NCI-H2107 treated with DMSO at 0.1 percent for 48 hours (cell line): ENCODE results near the gene ARHGAP10.

Experiments used
- DNase-seq: peaks from one replicate; lab custom pipeline; 2025; ENCODE audit not compliant: unreplicated experiment; lab: John Stamatoyannopoulos, UW

ARHGAP10 gene

GRCh38 chr4:147944249-147944648 is 212.4 kb downstream of the ARHGAP10 start:
- DNase-seq: no peak

DNA sequence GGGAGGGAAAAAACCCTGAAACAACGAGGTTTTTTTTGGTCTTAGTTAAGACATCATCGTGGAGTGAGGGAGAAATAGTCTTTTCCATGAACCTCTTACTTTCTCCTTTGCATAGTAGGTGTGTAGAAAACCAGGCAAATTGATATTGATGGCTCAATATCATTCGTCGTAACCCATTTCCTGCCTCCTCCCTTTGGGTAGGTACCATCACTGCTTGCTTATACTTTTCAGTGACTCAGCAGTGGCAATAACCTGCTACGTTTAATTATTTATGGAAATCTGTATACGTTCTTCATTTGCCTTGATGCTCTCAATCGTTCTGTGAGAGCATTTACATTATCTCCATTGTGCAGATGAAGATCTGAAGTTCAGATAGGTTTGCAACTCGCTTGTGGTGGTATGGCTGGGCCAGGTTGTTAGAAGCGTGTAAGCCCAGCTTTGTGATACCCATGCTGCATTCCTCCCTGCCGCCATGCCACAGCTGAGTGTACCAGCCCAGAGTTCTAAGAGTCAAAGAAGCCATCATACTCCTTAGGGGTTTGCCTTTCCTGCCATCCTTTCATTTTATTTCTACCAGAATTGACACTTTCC is 212.9 kb downstream of the ARHGAP10 start:
- DNase-seq: no peak

- no peak for DNase-seq
Observed at GRCh38 chr4:147948336-147948735, 216.4 kb downstream of the ARHGAP10 start.

- no peak for DNase-seq
Observed at GRCh38 chr4:147950261-147950660, 218.4 kb downstream of the ARHGAP10 start.

- no peak for DNase-seq
Observed at GRCh38 chr4:147950841-147951240, 219.0 kb downstream of the ARHGAP10 start.

GRCh38 chr4:147954850-147955249 is 223.0 kb downstream of the ARHGAP10 start:
- no peak for DNase-seq

GRCh38 chr4:147955827-147956558 is 224.1 kb downstream of the ARHGAP10 start:
- no peak for DNase-seq

DNA sequence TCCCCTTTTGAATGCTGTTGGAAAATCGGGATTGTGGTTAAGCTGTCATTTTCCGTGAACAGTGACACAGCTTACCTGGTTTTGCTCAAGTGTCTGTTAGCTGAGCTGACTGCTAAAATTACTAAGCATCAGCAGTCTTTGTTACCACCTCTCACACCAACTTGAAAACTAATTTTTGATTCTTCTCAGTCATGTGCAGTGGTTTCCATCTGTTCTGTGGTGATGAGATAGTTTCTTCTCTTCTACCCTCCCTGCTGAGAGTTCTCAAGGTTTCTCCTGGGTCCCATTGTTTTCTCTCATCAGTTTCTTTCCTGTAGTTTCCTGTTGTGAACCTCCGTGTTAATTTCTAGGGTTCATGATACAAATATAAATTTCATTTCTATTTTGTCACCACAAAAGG is 225.6 kb downstream of the ARHGAP10 start:
- no peak for DNase-seq

DNA sequence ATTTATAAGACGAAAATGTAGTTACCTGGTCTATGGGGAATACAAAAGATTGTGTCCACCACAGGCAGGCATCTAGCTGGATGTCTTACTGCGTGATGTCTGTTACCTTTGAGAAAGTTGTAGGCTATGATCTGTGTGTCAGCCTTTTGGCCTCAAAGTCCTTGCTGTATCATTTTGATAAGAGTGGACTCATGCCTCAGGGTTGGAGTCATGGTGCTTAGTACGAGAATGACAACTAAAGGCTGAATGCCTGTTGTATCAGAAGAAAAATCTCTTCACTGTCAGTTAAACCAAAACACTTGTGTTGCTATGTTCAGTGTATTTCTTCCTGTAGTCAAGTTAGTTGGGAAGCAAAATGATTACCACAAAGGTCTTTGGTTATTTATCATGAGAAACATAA is 226.2 kb downstream of the ARHGAP10 start:
- no peak for DNase-seq

DNA sequence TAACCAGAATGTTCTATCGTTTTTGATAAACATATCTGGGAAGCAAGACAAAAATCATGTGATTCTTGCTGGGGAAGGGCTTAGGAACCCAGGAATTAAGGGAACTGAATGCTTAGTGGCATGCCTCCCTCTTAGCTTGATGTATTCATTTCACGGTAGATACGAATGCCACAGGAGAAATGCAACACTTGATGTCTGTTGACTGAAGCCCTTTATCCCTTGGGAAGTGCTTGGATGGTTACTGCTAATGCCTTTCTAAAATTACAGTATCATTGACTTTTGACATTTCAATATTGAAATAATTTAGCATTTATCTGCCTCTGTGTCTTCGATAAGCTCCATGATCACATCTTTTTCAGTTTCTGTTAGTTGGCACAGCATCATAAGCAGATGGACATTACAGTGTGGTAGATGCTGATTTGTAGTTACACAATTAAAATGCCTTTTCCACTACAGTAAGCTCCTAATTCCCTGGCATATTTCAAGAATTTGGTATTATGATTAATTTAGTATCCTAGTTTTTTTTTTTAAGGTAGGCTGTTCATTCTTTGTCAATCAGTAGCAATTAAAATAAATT is 226.7 kb downstream of the ARHGAP10 start:
- no peak for DNase-seq

DNA sequence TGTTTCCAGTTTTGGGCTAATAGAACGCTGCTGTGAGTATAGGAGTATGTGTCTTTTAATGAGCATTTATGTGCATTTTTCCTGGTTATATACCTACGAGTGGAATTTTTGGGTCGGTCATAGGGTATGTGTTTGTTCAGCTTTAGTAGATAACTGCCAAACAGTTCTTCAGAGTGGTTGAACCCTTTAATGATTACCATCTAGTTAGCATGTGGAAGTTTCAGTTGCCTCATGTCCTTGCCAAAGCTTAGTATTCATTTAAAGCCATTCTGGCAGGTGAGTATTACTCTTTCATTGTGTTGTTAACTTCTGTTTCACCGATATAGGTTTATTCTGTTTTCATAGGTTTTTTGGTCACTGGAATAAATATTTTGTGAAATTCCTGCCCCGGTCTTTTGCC is 229.1 kb downstream of the ARHGAP10 start:
- DNase-seq: no peak

DNA sequence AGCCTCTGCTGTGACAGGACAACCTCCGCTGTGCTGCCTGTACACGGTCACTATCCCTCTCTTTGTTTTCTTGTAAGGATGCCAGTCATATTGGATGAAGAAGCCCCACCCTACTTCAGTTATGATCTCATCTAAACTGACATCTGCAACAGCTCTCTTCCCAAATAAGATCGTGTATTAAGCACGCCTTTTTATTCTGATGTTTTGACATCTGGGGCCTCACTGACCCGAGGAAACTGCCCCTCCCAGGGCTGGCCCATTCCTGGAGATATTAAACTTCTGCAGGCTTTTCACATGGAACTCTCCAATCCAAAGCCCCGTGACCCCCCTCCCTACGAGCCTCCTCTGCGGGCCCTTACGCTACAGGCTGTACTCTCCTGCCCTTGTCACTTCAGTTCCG is 232.0 kb downstream of the ARHGAP10 start:
- DNase-seq: no peak

- DNase-seq: no peak
Observed at GRCh38 chr4:147964266-147964880, 232.5 kb downstream of the ARHGAP10 start.

DNA sequence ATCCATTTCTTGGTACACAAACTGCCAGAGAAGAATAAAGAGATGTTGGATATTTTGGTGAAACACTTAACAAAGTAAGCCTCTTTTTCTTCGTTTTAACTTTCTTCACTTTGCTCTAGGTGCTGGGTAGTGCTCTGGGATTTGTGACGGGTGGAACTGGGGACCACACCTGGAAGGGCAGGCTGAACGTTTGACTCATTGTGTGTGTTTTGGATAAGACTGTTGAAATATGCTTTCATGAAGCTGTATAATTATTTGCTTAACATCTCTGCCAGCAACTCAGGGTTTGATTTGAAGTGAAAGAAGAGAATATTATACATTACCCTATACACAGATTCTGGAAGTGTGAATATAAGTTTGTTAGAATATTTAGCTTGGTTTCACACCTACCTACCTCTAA is 233.2 kb downstream of the ARHGAP10 start:
- no peak for DNase-seq

DNA sequence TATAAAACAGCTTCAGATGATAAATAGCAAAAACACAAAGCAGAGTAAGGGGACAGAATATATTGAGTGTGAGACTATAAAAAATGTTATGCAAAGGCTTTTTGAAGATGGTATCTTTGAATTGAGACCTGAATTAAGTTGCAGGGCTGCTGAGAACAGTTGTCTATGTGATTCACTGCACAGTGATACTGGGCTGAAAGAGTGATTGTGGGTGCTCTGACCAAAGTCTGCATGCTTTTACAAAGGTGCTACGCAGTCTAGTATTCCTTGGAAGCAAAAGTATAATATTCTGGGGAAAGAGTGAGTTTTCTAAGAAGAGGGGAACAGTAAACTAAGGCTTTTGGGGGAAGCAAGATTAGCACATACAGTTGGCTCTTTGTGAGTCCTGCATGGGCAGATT is 234.0 kb downstream of the ARHGAP10 start:
- no peak for DNase-seq

DNA sequence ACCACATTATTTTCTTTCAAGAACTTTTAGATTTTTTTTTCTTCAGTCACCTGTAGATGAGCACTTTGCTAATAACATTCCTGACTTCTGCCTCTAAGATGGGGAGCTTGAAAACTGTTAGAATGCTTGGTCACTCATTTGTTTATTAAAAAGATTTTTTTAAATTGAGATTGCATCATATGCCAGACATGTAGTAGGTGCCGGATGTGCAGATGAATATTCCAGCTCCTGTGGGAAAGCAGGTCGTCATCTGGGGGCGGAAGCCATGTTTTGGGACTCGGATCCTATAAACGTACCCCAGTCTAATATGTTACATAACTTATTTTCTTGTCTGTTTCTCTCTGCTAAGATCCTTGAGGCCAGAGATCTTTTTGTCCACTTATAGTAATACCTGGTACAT is 236.8 kb downstream of the ARHGAP10 start:
- no peak for DNase-seq

GRCh38 chr4:147969573-147970385 is 237.9 kb downstream of the ARHGAP10 start:
- no peak for DNase-seq

- DNase-seq: no peak
Observed at GRCh38 chr4:147971116-147971515, 239.2 kb downstream of the ARHGAP10 start.

GRCh38 chr4:147975325-147975724 is 243.4 kb downstream of the ARHGAP10 start:
- no peak for DNase-seq

GRCh38 chr4:147975933-147976928 is 244.3 kb downstream of the ARHGAP10 start:
- no peak for DNase-seq
